Measurements from ENCODE around the gene AGBL4.

GRCh38 chr1:49160677-49161076 is 863.1 kb downstream of the AGBL4 start:
- TF ChIP-seq POLR2AphosphoS5 (IDR thresholded peaks at IDR 0.05; ENCODE audit: borderline replicate concordance, low read depth, low read length) (no peak), EZH2 (IDR thresholded peaks at IDR 0.05) (no peak)

Data from SK-N-MC (cell line).